Activated CD4-positive, alpha-beta T cell treated with anti-CD3 and anti-CD28 coated beads, Interleukin-2, amount 50 U/mL, for 1 hour (primary cell): ENCODE data around the gene STARD5.

Experiments
- DNase-seq: peaks from one replicate; pipeline ENCODE4 v3.0.0-alpha.2; 2020

The STARD5 gene

DNA sequence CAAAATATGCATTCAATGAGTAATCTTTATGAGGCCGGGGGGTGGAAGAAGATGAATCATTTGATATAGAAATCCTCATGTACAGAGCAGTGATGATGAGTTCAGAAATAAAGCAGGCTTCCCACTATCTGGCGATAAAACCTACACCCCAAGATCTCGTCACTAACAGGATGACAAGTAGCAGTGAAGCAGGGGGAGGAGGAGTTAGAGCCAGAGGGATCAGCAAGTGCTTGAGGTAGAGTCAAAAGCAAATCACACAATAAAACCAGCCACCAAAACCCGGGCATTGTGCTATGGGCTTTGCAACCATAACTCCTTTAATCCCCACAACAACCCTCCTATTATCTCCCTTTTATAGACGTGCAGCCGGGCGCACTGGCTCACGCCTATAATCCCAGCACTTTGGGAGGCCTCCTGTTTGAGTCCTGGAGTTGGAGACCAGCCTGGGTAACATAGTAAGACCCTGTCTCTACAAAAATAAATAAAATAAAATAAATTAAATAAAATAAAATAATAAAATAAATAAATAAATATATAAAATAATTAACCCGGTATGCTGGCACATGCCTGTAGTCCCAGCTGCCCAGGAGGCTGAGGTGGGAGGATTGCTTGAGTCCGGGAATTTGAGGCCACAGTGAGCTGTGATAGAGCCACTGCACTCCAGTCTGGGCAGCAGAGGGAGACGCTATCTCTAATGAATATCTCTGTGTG is 53.0 kb downstream of the STARD5 start:
- no peak for DNase-seq

DNA sequence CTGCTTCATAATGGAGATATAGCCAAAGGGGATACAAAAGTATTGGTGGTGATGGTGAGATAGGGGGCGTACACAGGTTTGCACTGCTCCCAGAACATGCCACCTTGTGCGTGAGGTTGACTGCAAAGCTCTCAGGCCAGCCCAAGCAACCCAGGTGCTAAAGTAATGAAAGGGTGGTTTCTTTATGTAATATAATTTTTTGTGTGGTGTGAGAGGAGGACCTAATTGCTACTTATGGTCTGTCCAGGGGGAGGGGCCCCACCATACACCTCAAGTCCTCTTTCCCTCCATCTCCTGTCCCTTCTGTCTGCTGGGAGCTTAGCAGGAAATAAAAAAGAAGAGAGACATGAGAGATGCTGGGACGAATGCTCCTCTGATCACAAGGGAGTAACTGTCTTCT is 53.8 kb downstream of the STARD5 start:
- DNase-seq, result no peak

GRCh38 chr15:81268881-81269601 is 54.9 kb downstream of the STARD5 start:
- no peak for DNase-seq

GRCh38 chr15:81268340-81268739 is 55.6 kb downstream of the STARD5 start:
- no peak for DNase-seq

- peak; percentile 81 for DNase-seq
These were observed 57.8 kb downstream of the STARD5 start for GRCh38 chr15:81265944-81266775.

DNA sequence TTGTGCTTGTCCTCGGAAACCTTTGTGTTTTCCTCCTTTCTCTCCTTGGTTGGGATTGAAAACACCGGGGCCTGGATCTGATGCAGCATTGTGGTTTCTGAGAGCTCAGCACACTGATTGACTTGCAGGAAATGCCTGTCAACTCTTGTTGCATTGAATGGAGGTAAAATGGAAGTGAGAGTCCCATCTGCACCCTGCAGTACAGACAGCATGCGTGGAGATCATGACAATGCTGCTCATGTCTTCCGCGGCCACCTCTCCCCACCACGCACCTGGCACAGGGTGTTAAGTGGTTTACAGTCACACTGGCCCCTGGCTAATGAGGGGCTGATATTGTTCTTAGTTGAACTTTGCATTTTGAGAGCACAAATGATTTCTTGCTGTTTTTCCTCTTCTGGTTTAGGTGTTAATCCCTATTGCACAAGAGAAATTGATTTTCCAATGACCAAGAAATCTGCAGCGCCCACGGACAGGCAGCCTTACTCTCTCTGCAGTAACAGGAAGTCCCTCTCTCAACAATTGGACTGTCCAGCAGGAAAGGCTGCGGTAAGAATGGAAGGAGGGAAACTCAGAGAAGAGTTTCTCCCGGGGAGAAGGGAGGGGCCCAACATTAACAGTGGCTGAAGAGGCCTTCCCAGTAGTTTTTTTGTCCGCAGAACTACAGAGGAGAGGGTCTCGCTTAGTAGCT is 58.5 kb downstream of the STARD5 start:
- no peak for DNase-seq

- no peak for DNase-seq
These were observed 59.7 kb downstream of the STARD5 start for GRCh38 chr15:81264072-81264857.

DNA sequence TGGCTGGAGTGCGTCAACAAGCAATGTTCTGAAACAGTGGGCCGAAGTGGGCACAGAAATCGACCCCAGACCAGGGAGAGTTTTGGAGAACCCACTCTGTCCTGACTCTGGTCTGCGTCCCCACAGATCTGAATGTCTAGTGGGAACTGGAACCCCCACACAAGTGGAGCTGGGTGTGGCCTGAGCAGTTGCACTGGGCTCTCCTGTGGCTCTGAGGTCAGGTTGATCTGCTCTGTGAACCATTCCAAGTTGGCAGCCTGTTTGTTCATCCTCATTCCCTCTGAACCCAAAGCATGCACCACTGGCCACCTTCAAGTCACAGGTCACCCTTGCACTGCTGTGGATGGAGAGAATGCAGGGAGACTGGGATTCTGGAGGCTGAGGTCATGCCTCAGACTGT is 60.5 kb downstream of the STARD5 start:
- no peak for DNase-seq

DNA sequence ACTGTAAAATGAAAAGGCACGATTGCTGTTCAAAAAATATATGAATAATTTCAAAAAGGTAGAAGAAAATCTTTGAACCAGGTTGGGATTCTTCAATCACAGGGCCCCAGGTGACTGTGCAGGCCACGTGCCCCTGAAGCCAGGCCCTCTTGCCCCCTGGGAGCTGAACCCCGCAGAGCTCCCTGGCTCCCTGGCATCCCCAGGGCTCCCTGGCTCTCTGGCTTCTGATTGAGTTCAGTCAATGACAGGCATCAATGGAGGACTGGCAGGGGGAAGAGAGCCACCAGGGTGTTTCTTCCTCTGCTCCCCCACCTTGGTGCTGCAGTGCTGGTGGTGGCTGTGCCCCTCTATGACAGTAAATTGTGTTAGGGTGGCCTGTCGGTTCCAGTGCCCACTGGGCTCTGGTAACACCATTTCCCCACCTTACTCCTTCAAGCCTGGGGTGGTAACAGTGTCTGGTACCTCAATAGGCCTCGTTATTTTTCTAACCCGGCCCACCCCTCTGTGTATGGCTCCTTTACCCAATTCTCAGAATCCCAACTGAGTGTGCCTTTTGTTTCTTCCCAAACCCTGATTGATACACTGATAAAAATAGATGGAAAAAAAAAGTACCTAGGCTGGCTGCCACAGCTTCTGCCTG is 62.6 kb downstream of the STARD5 start:
- no peak for DNase-seq

- no peak for DNase-seq
These were observed 64.1 kb downstream of the STARD5 start for GRCh38 chr15:81259760-81260298.
